Stimulated activated CD4-positive, alpha-beta T cell treated with anti-CD3 and anti-CD28 coated beads, Interleukin-4, amount 100 ng/mL, for 24 hours (primary cell): ENCODE measurements around the gene ZNF749.
"Not testable (repeated sequence)": the region's sequence is repeated elsewhere in the genome, so short reads cannot be mapped to it uniquely, and the experiment has no call there.

Experiments
- DNase-seq: peaks from one replicate; pipeline ENCODE4 v3.0.0-alpha.2; 2020

ZNF749 gene

GRCh38 chr19:57466489-57466888 is 31.4 kb downstream of the ZNF749 start:
- no peak for DNase-seq

GRCh38 chr19:57473646-57474045 is 38.5 kb downstream of the ZNF749 start:
- DNase-seq, result no peak

GRCh38 chr19:57477191-57478008 is 42.3 kb downstream of the ZNF749 start, which contains the start of gene ZNF772:
Gene ZNF772 (minus strand): TSS chr19:57477566. CDS start chr19:57477309, 257 bp downstream.
- DNase-seq, result peak; percentile 93

GRCh38 chr19:57487477-57488298 is 52.6 kb downstream of the ZNF749 start, which contains the start of gene ZNF419:
Gene ZNF419 (plus strand): TSS chr19:57487750. CDS start chr19:57487951, 201 bp downstream.
- DNase-seq, result peak; percentile 95

- DNase-seq, result not testable (repeated sequence)
Observed at GRCh38 chr19:57488299-57488644, 53.1 kb downstream of the ZNF749 start.
